Measurements from ENCODE around the gene ORM2.

ORM2 gene

DNA sequence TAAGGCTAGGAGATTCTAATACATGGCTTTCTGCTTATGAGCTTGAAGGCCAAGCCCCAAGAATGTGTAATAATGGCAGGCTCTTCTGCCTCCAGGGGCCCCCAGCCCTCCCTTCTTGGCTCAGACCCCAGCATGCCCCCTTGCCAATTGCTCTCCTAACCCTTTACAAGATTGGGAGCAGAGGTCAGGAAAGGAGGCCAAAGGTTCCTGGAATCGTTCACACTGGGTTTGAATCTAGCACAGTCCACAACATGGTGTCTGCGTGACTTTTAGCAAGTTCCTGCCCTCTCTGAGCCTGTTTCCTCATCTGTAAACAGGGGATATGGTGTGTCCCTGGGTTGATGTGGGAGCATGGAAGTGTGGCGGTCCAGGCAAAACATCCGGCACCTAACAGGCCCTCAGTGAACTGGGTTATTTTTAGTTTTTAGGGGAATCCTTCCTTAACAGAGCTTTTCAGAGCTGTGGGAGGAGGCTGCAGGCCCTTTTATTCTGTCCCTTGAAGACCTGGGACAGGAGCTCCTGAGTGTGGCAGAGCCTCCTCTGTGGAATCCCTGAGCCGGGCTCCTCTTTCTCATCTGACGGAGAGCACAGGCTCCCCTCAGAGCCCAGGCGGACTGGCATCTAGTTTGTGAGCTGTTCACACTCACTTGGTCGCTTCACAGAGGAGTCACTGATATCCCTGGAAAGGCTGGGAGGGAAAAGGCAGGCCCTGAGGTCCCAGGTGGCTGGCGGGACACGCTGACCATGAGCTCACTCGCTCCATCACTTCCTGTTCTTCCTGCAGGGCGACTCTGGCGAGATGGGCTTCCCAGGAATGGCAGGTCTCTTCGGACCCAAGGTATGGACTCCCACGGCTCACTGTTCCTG lies 30.1 kb upstream of the ORM2 start:
- Histone ChIP-seq H3K14ac (ENCODE audit: low read length in 2 of 2) (no peak overlapping the region), H3K9ac (ENCODE audit: low read length) (no peak overlapping the region), H2AFZ (ENCODE audit: low read depth, low read length) (no peak overlapping the region), H2BK120ac (ENCODE audit: low read depth, low read length) (no peak overlapping the region), H3K4me3 (ENCODE audit: insufficient read depth in 1 of 2, low read depth in 1 of 2, low read length in 2 of 2) (no peak overlapping the region), H4K8ac (ENCODE audit: low read length) (no peak overlapping the region), H3K18ac (ENCODE audit: low read depth in 1 of 2, low read length in 2 of 2) (no peak overlapping the region), H3K79me1 (replicated peaks; ENCODE audit: low read length, poor library complexity, severe bottlenecking) (no peaks in the 10 kb centered on the region), H3K4me1 (ENCODE audit: control insufficient read depth, insufficient read depth, low read depth, low read length) (no peaks in the 10 kb centered on the region), H3K9me3 (ENCODE audit: control insufficient read depth, low read length) (peaks cover 9% of the 10 kb centered on the region), H3K4ac (ENCODE audit: low read depth in 1 of 2, low read length in 2 of 2) (no peak overlapping the region), H2BK12ac (ENCODE audit: low read length in 2 of 2) (no peak overlapping the region), H3K36me3 (ENCODE audit: control insufficient read depth in 1 of 2, insufficient read depth in 2 of 2, low read depth in 1 of 2, low read length in 2 of 2) (peaks cover 27 to 50% of the 10 kb centered on the region in 2 experiments), H3K4me2 (ENCODE audit: low read length, poor library complexity, severe bottlenecking) (no peak overlapping the region), H2BK5ac (ENCODE audit: low read depth, low read length, poor library complexity, severe bottlenecking) (no peak overlapping the region), H4K91ac (ENCODE audit: low read length) (no peak overlapping the region), H3K27ac (ENCODE audit: low read length, poor library complexity, severe bottlenecking) (no peak overlapping the region), H3K27me3 (ENCODE audit: control insufficient read depth in 1 of 2, insufficient read depth in 1 of 2, low read length in 2 of 2) (no peaks in the 10 kb centered on the region), H2BK15ac (ENCODE audit: low read depth, poor library complexity, severe bottlenecking) (no peak overlapping the region), H3K23ac (ENCODE audit: low read length in 2 of 2) (no peak overlapping the region), H2AK5ac (ENCODE audit: low read length, severe bottlenecking) (no peak overlapping the region)
- DNase-seq: no peak
- 95% methylated on average over 15 of the region's 15 CpGs for WGBS

DNA sequence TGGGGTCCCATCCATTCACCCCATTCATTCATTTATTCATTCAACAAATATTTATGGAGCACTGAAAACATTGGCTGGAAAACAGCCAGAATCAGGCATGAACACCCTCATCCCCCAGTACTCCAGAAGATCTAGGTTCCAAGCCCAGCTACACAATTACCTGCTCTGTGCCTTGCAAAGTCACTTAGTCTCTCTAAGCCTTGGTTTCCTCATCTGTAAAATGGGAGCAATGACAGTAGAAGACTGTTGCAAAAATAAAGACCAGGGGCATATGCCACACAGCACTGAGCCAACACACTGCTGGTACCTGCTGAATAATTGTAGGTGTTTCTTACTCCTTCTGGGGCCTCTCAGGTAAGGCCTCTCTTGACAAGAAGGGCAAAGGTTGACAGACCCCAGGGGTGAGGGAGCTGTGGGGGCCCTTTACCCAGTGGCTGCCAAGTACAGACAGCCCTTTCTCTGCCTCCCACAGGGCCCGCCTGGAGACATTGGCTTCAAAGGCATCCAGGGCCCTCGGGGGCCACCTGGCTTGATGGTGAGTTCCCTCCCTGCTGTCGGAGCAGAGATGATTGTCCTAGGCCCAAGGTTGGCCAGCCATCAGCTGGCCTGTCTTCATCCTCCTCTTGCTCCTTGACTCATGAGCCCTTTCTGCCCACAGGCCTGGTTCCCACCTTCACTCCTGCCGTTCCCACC lies 29.4 kb upstream of the ORM2 start:
- Histone ChIP-seq H2BK15ac (ENCODE audit: low read depth, poor library complexity, severe bottlenecking) (no peak overlapping the region), H4K8ac (ENCODE audit: low read length) (no peak overlapping the region), H2BK120ac (ENCODE audit: low read depth, low read length) (no peak overlapping the region), H2AFZ (ENCODE audit: low read depth, low read length) (no peak overlapping the region), H2BK12ac (ENCODE audit: low read length in 2 of 2) (no peak overlapping the region), H3K9me3 (ENCODE audit: control insufficient read depth, low read length) (peaks cover under 1% of the 10 kb centered on the region), H3K79me1 (replicated peaks; ENCODE audit: low read length, poor library complexity, severe bottlenecking) (no peaks in the 10 kb centered on the region), H3K4me3 (ENCODE audit: insufficient read depth in 1 of 2, low read depth in 1 of 2, low read length in 2 of 2) (no peak overlapping the region), H3K4me1 (ENCODE audit: control insufficient read depth, insufficient read depth, low read depth, low read length) (no peaks in the 10 kb centered on the region), H3K27ac (ENCODE audit: low read length, poor library complexity, severe bottlenecking) (no peak overlapping the region), H3K18ac (ENCODE audit: low read depth in 1 of 2, low read length in 2 of 2) (no peak overlapping the region), H3K14ac (ENCODE audit: low read length in 2 of 2) (no peak overlapping the region), H2BK5ac (ENCODE audit: low read depth, low read length, poor library complexity, severe bottlenecking) (no peak overlapping the region), H2AK5ac (ENCODE audit: low read length, severe bottlenecking) (no peak overlapping the region), H3K36me3 (ENCODE audit: control insufficient read depth in 1 of 2, insufficient read depth in 2 of 2, low read depth in 1 of 2, low read length in 2 of 2) (peaks cover 19 to 57% of the 10 kb centered on the region in 2 experiments), H3K4me2 (ENCODE audit: low read length, poor library complexity, severe bottlenecking) (no peak overlapping the region), H4K91ac (ENCODE audit: low read length) (no peak overlapping the region), H3K9ac (ENCODE audit: low read length) (no peak overlapping the region), H3K23ac (ENCODE audit: low read length in 2 of 2) (no peak overlapping the region), H3K4ac (ENCODE audit: low read depth in 1 of 2, low read length in 2 of 2) (no peak overlapping the region), H3K27me3 (ENCODE audit: control insufficient read depth in 1 of 2, insufficient read depth in 1 of 2, low read length in 2 of 2) (no peaks in the 10 kb centered on the region)
- WGBS: 96% methylated on average over 4 of the region's 4 CpGs
- no peak for DNase-seq

DNA sequence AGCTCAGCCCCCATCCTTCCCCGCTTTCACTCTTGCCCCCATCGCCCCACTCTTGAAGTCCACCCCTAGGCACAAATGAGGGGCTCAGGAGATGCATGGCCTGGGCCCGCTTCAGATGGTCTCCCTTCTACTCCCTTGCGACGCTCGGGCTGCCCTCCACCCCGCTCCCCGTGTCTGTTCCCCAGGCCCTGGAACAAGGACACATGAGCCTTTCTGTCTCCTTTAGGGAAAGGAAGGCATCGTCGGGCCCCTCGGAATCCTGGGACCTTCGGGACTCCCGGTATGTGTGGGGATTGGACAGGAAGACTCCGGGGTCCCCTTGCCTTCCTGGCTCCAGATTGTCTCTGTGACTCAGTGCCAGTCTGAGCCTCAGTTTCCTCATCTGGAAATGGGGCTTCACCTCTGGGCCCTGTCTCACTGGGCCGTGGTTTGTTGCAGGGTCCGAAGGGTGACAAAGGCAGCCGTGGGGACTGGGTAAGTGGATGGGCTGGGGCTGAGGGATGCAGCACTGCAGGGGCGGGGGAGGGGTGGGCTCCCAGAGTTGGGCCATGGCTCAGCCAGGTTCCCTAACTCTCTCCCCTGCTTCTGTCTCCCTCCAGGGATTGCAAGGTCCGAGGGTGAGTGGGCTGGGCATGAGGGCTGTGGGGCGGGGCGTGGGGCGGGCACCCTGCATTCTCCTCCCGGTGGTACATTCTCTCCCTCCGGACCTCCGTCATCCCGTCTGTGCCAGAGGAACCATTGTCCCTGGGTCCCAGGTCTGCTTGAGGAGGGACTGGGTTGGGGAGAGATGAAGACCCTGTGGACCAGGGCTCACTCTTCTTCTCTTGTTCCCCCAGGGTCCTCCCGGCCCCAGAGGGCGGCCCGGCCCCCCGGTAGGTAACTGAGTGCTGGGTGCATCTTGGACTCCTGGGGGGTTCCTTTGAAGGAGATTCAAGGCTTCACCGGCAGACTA lies 28.5 kb upstream of the ORM2 start:
- Histone ChIP-seq H2BK15ac (ENCODE audit: low read depth, poor library complexity, severe bottlenecking) (no peak overlapping the region), H2BK120ac (ENCODE audit: low read depth, low read length) (no peak overlapping the region), H3K23ac (ENCODE audit: low read length in 2 of 2) (no peak overlapping the region), H3K18ac (ENCODE audit: low read depth in 1 of 2, low read length in 2 of 2) (no peak overlapping the region), H2AFZ (ENCODE audit: low read depth, low read length) (no peak overlapping the region), H2AK5ac (ENCODE audit: low read length, severe bottlenecking) (no peak overlapping the region), H3K27ac (ENCODE audit: low read length, poor library complexity, severe bottlenecking) (no peak overlapping the region), H2BK5ac (ENCODE audit: low read depth, low read length, poor library complexity, severe bottlenecking) (no peak overlapping the region), H3K36me3 (ENCODE audit: control insufficient read depth in 1 of 2, insufficient read depth in 2 of 2, low read depth in 1 of 2, low read length in 2 of 2) (peaks cover 17 to 60% of the 10 kb centered on the region in 2 experiments), H3K14ac (ENCODE audit: low read length in 2 of 2) (no peak overlapping the region), H3K4me3 (ENCODE audit: insufficient read depth in 1 of 2, low read depth in 1 of 2, low read length in 2 of 2) (no peak overlapping the region), H3K79me1 (replicated peaks; ENCODE audit: low read length, poor library complexity, severe bottlenecking) (no peaks in the 10 kb centered on the region), H3K27me3 (ENCODE audit: control insufficient read depth in 1 of 2, insufficient read depth in 1 of 2, low read length in 2 of 2) (no peaks in the 10 kb centered on the region), H2BK12ac (ENCODE audit: low read length in 2 of 2) (no peak overlapping the region), H3K9ac (ENCODE audit: low read length) (no peak overlapping the region), H3K4ac (ENCODE audit: low read depth in 1 of 2, low read length in 2 of 2) (no peak overlapping the region), H3K4me2 (ENCODE audit: low read length, poor library complexity, severe bottlenecking) (no peak overlapping the region), H3K9me3 (ENCODE audit: control insufficient read depth, low read length) (no peaks in the 10 kb centered on the region), H4K91ac (ENCODE audit: low read length) (no peak overlapping the region), H4K8ac (ENCODE audit: low read length) (no peak overlapping the region), H3K4me1 (ENCODE audit: control insufficient read depth, insufficient read depth, low read depth, low read length) (peaks cover 3% of the 10 kb centered on the region)
- 96% methylated on average over 28 of the region's 31 CpGs for WGBS
- DNase-seq: no peak
